Activated gamma-delta T cell treated with Interleukin-2 at 50 U/mL for 16 hours (primary cell): Measurements from ENCODE around the gene THSD4.

Experiments
- DNase-seq: peaks from one replicate; pipeline ENCODE4 v3.0.0-alpha.2; 2020

Gene THSD4

DNA sequence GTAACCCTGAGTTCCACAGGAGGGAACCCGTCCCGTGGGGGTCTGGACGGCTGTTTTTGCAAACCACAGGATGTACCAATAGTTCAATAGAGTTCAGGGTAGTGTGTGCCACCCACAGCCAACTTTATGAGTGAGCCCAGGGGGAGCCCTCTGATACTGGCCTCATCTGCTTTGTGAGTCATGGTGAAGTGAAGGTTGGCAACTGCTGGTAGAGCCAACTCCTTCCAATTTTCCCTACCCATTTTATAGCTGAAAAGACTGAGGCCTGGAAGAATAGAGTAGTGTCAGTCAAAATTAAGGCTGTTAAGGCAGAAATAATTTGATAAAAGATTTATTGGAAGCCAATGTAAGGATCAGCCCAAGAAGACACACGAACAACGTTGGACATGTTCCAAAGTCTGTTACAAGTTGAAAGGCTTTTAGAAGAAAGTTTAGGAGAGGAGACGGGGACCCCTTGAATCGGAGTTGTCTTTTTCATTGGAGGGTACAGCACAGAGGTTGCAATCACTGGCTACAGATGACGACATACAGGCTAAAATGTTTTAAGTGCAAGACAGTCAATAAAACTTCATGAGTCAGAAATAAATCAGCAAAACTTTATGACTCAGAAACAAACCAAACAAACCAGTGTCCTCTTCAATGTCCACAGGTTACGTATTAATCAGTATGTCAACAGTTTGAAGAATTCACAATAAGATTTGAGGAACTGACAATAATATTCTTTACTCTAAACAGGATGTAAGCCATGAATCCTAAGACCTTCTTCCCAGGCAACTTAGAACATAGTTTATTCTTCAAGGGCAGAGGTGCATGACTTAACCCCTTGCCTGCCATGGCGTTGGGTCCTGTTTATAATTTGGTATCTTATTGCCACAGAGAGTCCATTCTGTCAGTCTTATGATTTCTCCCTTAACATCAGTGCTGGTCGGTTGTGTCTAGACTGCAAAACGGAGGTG is 632.1 kb downstream of the THSD4 start:
- no peak for DNase-seq

DNA sequence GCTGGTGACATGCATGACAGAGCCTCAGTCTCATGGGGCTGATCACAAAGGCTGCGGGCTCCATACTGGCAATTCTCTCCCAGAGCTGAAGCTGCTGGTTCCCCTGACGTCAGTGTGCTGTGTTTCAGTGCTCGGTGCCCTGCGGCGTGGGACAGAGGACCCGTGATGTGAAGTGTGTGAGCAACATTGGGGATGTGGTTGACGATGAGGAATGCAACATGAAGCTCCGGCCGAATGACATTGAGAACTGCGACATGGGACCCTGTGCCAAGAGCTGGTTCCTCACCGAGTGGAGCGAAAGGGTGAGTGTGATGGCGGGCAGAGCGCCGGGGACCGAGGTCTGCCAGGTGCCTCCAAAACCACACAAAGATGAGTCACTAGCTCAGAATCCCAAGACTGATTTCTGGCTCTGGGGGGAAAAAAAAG is 633.0 kb downstream of the THSD4 start:
- DNase-seq = no peak

DNA sequence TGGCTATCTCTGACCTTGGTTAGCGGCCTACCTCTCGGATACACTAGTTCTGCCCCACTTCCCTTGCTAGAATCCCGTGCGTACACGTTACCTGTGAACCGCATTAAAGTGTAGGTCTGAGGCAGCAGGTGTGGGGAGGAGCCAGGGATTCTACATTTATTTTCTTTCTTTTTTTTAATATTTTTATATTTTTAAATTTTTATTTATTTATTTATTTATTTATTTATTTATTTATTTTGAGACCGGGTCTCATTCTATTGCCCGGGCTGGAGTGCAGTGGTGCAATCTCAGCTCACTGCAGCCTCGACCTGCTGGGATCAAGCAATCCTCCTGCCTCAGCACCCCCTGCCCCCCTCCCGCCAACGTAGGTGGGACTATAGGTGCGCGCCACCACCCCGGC is 634.2 kb downstream of the THSD4 start:
- DNase-seq = no peak

DNA sequence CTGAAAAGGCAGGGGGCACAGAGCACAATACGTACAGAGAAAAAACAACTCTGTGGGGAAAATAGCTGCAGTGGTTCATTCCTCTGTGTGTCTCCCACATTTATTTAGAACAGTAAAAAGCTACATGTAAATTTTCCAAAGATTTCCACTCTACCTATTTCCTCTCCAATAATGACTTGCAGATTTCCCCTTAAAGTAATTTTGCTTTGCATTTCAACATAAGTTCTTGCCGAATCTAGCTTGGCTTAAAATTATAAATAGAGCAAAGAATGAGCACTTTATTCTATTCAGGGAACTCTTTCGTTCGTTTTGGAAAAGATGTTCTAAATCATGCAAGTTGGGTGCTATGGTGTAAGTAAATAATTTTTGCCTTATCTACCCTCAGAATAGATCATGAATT is 636.9 kb downstream of the THSD4 start:
- no peak for DNase-seq

DNA sequence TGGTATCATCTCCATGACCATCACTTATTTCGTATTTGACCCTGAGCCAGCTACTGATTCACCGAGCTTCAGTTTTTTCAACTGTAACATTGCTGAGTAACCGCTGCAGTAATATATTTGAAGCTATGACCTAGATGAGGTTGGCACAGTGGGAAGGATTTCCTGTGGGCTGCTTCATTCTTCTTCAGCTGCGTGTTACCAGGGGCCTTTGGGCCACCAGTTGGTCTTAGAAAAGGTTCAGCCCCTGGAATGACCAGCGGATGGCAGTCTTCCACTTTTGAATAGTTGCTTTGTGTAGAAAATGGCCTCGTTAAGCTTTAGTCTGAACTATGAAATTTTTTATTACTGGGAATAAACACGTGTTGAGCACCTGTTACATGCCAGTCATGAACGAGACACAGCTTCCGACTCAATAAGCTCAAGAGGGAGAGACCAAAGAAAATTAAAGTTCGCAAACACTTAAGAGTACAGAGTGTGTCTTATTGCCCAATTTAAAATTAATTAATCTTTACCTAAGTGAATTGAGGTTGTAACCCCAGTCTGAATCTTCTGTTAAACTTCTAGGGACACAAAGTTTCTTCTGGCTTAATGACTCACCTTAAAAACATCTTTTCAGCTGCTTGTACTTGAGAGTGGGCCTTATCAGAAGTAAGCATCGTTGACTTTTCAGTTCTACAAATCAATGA is 637.5 kb downstream of the THSD4 start:
- no peak for DNase-seq

DNA sequence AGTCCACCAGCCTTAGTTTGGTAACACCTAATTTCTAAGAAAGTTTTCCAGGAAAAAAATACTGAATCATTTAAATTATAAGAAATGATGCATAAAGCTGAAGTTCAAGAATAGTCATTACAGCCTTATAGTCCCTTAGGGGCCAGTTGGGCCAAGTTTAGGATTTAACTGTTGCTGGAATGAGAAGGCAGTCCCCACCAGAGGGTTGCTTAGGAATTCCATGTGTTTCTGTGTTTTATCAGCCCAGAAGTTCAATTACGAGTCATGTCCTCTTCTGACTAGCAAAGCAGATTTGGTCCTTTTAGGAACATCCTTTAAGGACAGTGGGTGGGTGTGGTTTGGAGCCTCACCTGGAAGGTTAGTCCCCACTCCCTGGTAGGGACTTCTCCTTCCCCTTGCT is 638.1 kb downstream of the THSD4 start:
- no peak for DNase-seq

DNA sequence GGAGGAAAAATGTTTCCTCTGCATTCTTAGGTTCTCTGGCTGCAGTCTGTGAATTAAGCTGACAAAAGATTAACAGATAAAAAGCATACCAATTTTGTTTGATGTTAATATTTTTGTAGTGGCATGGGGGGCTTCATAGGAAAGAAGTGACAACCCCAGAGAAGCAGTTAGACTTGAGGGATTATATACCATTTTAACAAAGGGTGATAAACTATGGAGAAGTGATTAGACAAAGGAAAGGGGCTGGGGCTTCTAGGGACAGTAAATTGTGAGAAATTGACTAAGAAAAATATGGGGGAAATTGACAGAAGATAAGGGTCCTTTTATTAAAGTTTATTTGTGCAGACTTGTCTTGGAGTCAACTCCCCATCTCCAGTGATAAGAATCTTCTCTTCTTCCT is 639.4 kb downstream of the THSD4 start:
- DNase-seq = no peak

DNA sequence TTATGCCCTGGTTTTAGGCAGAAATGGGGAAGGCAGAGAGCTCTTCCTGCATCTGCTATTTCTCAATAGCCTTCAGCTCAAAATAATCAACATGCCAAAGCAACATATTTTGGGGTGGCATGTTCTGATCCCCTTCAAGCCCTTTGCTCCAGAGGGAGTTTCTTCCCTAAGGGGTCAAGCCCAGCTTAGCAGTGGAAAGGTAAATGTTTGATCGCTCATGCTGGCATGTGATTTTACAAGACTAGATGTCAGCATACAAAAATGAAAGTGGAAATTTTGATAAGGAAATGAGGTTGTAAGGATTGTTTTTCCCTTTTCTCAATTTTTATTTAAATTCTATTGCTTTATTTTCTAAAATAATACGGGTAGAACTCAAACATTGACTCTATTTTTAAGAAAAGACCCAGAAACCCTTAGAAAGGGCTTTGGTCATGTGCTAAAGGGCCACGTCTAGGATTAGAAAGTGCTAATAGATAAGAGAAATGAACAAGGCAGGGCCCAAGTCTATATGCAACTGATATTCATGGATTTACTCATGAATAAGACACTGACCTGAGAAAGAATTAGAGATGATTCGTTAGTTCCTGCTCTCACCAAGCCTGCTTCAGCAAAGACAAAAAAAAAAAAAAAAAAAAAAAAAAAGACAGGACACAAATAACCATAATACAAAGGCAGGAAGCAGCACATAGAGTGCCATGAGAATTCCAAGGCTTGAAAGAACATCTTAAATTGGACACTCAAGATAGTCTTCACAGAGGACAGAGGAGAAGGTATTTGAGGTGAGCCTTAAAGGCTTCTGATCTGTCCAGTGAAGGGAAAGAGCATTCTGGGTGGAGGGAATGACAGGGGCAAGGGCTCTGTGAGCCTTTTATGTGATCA is 640.1 kb downstream of the THSD4 start:
- DNase-seq = no peak

DNA sequence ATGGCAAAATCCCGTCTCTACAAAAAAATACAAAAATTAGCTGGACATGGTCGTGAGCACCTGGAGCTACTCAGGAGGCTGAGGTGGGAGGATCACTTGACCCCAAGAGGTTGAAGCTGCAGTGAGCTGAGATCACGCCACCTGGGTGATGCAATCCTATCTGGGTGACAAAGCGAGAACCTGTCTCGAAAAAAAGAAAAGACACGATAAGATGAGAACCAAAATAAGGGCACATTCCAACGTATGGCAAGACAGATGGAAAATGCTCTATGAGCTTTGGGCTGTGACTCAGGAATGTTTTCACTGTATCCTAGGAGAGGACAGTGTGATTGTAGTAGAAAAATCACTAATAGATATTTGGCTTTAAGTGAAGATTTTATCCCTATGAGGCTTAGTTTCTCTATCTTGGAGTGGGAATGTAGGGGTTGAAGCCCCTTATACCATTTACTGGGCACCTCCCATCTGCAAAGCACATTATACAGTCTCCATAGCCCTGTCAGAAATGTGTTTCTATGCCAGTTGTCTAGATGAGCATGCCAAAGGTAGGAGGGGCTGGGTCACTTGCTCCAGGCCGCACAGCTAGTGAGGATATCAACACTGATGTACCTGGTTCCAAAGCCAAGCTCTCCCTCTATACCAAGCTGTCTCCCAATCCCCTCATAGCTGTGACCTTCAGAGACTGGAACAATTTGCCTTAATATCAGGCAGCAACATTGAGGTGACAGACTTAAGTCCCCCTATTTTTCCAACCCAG is 641.5 kb downstream of the THSD4 start:
- DNase-seq = no peak

DNA sequence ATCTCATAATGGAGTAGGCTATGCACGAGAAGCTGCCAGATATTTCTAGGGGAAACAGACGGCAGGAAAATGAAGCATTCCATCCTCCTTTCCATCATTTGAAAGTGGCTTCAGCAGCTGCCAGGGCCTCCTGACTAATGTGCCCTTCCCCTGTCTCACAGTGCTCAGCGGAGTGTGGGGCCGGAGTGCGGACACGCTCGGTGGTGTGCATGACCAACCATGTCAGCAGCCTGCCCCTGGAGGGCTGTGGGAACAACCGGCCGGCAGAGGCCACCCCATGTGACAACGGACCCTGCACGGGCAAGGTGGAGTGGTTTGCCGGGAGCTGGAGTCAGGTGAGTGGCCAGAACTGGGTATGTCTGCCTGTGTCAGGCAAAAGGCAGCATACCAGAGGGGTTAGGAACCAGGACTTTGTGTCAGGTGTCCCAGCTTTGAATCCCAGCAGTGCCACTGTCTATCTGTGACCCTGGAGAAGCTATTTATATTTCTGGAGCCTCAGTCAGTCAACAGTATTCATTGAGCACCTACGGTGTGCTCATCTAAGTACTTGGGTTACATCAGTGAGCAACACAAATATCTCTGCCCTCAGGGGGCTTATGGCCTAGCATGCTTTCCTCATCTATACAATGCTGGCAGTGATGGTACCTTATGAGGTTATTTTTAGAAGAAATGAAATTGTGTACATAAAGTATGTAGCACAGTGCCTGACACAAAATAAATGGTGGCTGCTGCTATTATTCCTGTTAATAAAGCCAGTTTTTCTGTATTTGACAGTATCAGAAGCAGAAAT is 642.7 kb downstream of the THSD4 start:
- no peak for DNase-seq

DNA sequence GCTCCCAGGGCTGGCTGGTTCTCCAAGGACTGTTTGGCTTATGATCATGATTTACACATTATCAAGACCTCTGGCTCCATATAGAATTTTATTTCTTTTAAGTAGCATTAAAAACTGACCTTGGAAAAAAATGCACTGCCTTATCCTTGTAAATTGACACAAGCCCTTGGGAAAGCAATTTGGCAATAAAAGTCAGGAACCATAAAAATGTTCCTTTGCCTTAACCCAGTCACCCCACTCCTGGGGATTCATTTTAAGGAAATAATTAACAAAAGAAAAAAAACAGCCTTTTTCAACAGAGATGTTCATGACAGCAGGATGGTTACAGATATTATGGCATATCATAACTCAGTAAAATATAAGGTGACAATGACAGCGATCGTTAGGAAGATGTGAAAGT is 643.4 kb downstream of the THSD4 start:
- no peak for DNase-seq

DNA sequence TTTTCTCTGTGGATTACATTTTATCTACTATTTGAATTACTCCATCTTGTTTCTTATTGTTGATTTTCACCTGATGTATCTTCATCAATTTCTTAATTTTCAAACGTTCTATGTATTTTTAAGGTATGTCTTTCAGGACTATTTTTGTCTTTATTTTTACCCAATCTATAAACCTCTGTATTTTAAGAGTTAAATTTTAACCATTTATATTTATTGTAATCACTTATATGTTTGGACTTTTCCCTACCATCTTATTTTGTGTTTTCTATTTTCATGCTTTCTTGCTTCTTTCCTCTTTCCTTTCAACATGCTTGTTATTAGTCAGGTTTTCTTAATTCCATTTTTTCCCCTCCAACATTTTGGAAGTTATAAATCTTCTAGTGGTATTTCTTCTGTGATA is 645.6 kb downstream of the THSD4 start:
- no peak for DNase-seq

DNA sequence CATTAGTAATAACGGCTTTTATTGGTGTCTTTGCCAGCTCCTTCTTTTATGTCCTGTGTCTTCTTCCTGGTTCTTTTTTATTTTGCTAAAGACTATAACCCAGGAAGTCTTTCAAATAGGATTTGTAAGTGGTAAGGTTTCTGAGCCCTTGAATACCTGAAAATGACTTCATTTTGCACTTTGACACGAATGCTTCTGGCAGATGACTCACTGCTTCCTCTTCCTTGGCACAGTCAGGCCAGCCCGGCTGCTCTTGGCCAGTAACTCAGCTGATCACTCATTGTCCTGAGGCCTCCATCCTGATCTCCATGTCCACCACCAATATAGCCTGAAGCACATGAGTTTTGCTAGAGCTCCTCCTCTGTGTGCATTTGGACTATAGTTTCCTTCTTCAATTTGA is 646.4 kb downstream of the THSD4 start:
- DNase-seq = no peak

DNA sequence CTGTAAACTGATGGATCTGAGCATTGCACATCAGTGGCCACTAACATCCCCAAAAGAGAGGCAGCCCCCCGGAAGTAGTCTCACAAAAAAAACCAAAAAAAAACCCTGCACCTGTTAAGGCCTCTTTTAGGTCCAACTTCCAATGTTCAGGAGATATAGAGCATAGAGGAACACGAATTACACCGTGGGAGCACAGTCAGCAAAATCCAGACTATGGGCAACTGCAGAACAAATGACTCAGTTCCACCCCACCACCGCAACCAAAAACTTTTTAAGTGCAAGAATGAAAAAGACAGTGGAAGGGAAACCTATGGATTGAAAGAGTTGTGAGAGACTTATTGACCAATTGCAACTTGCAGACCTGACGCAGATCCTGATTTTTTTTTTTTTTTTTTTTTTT is 652.9 kb downstream of the THSD4 start:
- DNase-seq = no peak

DNA sequence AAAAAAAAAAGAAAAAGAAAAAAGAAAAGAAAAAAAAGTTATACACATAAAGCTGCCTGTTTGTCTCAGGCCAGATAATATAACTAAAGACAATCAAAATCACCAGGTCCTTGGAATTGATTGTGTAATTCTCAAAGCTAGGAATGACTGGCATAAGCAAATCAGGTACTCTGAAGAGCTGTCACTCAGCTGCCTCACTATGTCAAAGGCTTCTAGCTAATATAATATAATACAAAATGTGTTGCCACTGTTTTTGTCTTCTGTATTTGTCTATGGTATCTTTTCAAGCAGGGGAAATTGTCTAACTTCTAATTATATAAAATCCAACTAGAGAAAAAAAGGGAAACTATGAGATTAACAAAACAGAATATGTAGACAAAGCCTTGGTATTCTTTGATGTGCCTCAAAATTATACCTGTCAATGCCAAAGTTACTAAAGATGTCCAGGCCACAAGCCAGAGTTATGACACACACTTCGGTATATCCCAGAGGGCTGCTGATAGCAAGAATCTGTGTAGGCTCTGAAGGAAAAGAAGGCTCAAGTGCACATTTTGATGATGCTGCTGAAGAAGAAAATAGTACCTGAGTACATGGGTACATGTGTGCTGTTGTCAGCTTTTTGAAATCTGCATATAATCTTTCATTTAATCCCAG is 658.1 kb downstream of the THSD4 start:
- DNase-seq = no peak

DNA sequence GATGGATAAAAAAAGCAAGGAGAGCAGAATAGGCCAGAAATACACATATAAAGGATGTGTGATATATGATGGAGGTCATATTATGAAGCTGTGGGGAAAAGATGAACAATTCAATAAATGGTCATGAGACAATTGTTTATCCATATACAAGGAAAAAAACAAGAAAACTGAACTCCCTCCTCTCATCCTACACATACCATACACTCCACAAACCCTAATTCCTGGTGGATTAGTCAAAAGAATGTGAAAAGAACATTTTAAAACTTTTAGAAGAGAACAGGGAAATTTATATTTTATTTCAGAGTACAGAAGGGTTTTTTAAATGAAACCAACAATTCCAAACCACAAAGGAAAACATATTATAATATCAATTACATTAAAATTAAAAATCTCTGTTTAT is 660.6 kb downstream of the THSD4 start:
- no peak for DNase-seq

DNA sequence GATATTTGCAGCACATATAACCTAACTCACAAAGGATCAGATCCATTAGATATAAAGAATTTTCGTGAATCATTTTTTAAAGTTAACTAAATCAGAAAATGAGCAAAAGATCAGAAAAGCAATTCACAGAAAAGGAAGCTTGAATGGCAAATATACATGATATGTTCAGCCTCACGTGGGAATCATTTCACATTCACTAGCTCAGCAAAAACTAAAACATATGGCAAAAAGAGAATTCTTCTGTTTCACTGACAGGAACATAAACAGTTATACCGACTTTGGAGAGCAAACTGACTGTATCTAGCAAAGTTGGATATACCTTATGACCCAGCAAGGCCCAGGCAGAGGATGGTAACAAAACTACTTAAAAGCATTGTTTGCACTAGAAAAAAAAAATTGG is 661.0 kb downstream of the THSD4 start:
- no peak for DNase-seq

DNA sequence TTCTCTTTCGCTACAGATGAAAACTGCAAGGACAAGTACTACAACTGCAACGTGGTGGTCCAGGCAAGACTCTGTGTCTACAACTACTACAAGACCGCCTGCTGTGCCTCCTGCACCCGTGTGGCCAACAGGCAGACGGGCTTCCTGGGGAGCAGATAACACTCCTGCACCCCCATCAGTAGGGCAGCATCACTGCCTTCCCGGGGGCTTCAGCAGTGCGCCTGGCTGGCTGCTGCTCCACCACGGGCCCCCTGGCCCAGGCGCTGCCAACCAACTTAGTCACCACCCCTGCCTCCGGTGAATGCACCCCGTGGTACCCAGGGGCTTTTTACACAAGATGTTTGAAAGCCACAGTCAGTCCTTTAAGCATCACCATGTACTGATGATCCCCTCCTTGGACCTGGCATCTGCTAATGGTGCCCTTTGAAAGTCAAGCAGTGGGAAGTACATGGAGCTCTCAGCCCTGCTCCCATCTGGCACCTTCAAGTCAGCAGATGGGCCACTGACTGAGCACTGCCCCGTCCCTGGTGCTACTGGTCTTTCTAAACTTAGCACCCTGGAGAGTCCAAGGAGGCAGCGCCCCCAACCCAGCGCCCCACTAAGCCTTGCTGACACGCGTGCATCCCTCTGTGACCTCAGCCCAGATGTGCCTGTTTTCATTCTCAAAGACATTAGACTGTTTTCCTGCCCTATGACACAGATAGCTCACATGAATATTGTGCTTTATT is 662.1 kb downstream of the THSD4 start:
- DNase-seq = no peak

DNA sequence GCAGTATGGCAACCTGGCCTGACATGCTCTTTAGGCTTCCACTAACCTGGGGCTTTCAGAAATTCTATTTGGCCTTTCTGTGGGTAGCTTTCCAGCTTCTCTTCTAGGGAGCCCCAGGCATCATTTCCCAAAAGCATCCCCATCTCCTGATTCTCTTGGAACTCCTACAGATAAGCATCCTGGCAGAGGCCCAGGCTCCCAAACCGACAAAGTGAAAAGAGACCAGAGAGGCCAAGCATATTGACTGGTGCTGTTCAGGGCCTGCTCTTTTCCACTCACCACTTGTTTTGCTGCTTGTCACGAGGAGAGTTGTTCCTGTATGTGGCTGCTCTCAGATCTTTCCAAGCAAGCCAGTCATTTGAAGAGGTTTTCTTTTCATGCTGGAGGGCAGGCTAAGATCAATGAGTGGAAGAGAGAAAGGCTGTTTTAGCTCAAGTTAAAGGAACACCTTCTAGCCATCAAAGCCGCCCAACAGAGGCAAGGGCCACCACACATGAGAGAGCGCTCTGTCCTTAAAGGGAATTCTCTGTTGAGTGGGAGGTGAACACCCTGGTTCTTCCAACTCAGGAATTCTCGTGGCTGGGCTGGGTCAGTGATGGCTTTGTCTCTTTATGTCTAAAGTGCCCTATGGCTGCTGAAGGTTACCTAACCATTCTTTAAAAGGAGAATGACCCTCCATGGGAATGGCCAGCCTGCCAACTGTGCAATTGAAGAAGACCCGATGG is 664.0 kb downstream of the THSD4 start:
- no peak for DNase-seq
